Gastroesophageal sphincter (tissue), 4 donors: ENCODE measurements around the gene LARP1B. TPM values are rescaled to one million over a fixed set of nuclear protein-coding genes. Genes with fewer than 3 reads are reported as not detected.
"Not testable (repeated sequence)": the region's sequence is repeated elsewhere in the genome, so short reads cannot be mapped to it uniquely, and the experiment has no call there.

Experiments used
- ATAC-seq: fragments of 150-250 bp; one replicate; pipeline ENCODE4 v1.9.1; 2016; ENCODE audit warnings: mild to moderate bottlenecking, moderate library complexity
- H3K27ac ChIP-seq, 4 donors: fragments of 200-600 bp; sonication (generic) in 3 of 4; 1 replicate in 3 of 4; 2 replicates in 1 of 4; pipeline ENCODE4 v1.5.1; 2016 to 2019
- H3K27me3 ChIP-seq: fragments of 200-600 bp; sonication (generic); one replicate; pipeline ENCODE4 v1.5.1; 2019
- H3K36me3 ChIP-seq, 2 donors: fragments of 200-600 bp; sonication (generic); one replicate each; pipeline ENCODE4 v1.5.1; 2019; ENCODE audit warnings: control low read depth in 1 of 2
- H3K4me1 ChIP-seq, 3 donors: fragments of 200-600 bp; sonication (generic); 1 replicate in 2 of 3; 2 replicates in 1 of 3; pipeline ENCODE4 v1.5.1; 2016 to 2019; ENCODE audit warnings: control low read depth in 2 of 3
- H3K4me3 ChIP-seq, 2 donors: fragments of 200-600 bp; sonication (generic); one replicate each; pipeline ENCODE4 v1.5.1; 2019; ENCODE audit warnings: mild to moderate bottlenecking in 1 of 2, moderate library complexity in 1 of 2
- H3K9me3 ChIP-seq, 3 donors: fragments of 200-600 bp; sonication (generic); one replicate each; pipeline ENCODE4 v1.5.1; 2017 to 2019; ENCODE audit warnings: control low read depth in 2 of 3
- EP300 ChIP-seq: sonication (generic); formaldehyde crosslinking; IDR thresholded peaks from one replicate; pipeline ENCODE4 v1.6.1; 2017; ENCODE audit warnings: antibody characterized with exemption, mild to moderate bottlenecking
- POLR2A ChIP-seq, 2 donors: fragments of 450-650 bp; IDR thresholded peaks; one replicate each; pipeline ENCODE4 v1.6.1; 2017; ENCODE audit warnings: antibody characterized with exemption in 2 of 2, mild to moderate bottlenecking in 2 of 2, moderate library complexity in 1 of 2
- POLR2AphosphoS5 ChIP-seq: sonication (generic); formaldehyde crosslinking; IDR thresholded peaks from one replicate; pipeline ENCODE4 v1.6.1; 2017; ENCODE audit warnings: antibody characterized with exemption
- WGBS, 2 donors: methylation state at CpG; one replicate each; pipeline ENCODE4 v1.1.5; 2018; ENCODE audit warnings: low coverage in 1 of 2; 5-methylcytosine and 5-hydroxymethylcytosine counted together
- total RNA-seq, 4 donors: library from RNA; depleted of rRNA; stranded (reverse); fragments of >200 nt; gene quantifications; one replicate each; pipeline ENCODE4 v1.1.0, GENCODE V29; 2016
- TF ChIP-seq, protein P1 (sequence below), 4 experiments: fragments of 200-600 bp in 2 of 4; fragments of 450-650 bp in 2 of 4; sonication (generic) in 1 of 4; IDR thresholded peaks; one replicate each; pipeline ENCODE4 v1.5.1; 2017 to 2019; ENCODE audit warnings: antibody characterized with exemption in 4 of 4, mild to moderate bottlenecking in 2 of 4, moderate library complexity in 2 of 4

LARP1B gene
- total RNA-seq, 4 donors from 2014 or later, result 18.5 to 33.2 (median 26.4) TPM

DNA sequence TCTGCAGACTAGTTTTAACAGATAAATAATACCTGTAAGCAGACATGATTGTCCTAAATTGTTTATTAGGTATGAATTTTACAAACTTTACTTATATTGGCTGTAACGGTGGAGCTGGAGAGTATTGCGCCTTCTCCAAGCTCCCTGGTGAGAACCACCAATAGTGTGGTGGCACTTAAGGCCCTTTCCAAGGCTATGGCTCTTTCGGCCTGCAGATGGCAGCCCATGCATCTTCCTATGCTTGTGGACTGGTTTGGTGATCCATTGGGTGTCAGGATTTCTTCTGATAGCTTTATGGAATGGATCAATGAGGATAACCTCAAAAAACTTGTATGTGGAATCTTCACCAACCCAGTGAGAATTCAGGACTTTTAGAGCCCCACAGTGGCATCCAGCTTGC lies 7.8 kb downstream of the LARP1B start:
- no peak overlapping the region for H3K4me3 ChIP-seq
- H3K27me3 ChIP-seq, result no peaks in the 10 kb centered on the region
- no peak for TF ChIP-seq EP300
- TF ChIP-seq POLR2AphosphoS5, result no peak
- TF ChIP-seq POLR2A (IDR thresholded peaks at IDR 0.05), result no peak
- TF ChIP-seq, protein P1, sequence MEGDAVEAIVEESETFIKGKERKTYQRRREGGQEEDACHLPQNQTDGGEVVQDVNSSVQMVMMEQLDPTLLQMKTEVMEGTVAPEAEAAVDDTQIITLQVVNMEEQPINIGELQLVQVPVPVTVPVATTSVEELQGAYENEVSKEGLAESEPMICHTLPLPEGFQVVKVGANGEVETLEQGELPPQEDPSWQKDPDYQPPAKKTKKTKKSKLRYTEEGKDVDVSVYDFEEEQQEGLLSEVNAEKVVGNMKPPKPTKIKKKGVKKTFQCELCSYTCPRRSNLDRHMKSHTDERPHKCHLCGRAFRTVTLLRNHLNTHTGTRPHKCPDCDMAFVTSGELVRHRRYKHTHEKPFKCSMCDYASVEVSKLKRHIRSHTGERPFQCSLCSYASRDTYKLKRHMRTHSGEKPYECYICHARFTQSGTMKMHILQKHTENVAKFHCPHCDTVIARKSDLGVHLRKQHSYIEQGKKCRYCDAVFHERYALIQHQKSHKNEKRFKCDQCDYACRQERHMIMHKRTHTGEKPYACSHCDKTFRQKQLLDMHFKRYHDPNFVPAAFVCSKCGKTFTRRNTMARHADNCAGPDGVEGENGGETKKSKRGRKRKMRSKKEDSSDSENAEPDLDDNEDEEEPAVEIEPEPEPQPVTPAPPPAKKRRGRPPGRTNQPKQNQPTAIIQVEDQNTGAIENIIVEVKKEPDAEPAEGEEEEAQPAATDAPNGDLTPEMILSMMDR (IDR thresholded peaks at IDR 0.05), result no peak
- no peak overlapping the region for H3K27ac ChIP-seq
- H3K4me1 ChIP-seq, result peaks cover 0 to 9% (median 0%) of the 10 kb centered on the region in 3 donors
- WGBS, 2 donors, result 50% methylated on average over 1 of the region's 3 CpGs; no CpG with 5 or more reads in 1 of the 2 donors
- no peaks in the 10 kb centered on the region for H3K9me3 ChIP-seq
- no peaks in the 10 kb centered on the region for H3K36me3 ChIP-seq
- no peak for ATAC-seq

DNA sequence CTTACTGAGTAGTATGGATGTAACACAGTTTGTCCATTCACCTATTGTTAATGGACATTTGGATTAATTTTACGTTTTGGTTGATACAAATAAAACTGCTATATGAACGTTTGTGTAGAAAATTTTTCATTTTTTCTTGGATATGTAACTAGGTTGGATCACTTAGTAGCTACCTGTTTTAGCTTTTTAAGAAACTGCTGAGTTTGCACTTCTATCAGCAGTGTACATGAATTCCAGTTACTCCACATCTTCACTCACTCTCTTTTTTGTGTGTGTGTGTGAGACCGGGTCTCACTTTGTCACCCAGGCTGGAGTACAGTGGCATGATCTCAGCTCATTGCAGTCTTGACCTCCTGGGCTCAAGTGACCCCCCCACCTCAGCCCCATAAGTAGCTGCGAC lies 15.4 kb downstream of the LARP1B start:
- Histone ChIP-seq H3K27ac (no peak overlapping the region), H3K36me3 (peaks cover 0 to 60% of the 10 kb centered on the region in 2 donors), H3K4me1 (no peaks in the 10 kb centered on the region), H3K4me3 (no peak overlapping the region), H3K9me3 (no peaks in the 10 kb centered on the region), H3K27me3 (no peaks in the 10 kb centered on the region)
- no peak for ATAC-seq
- 73 to 87% methylated on average over 4 of the region's 4 CpGs for WGBS, 2 donors
- TF ChIP-seq EP300 (no peak), POLR2A (IDR thresholded peaks at IDR 0.05) (no peak), POLR2AphosphoS5 (no peak)
- TF ChIP-seq, protein P1 (IDR thresholded peaks at IDR 0.05), result no peak

DNA sequence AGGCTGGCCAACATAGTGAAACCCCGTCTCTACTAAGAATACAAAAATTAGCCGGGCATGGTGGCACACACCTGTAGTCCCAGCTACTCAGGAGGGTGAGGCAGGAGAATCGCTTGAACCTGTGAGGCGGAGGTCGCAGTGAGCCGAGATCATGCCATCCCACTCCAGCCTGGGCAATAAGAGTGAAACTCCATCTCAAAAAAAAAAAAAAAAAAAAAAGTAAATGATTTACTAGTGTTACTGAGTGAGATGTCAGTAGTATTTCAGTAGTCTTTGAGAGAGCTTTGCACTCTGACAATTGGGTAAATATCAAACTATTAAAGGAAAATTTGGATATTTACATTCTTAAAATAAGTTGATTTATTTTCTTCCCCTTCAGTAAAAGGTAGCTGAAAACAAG lies 34.2 kb downstream of the LARP1B start:
- H3K36me3 ChIP-seq, result peaks cover 0 to 70% of the 10 kb centered on the region in 2 donors
- 93 to 98% methylated on average over 6 of the region's 6 CpGs for WGBS, 2 donors
- not testable (repeated sequence) for H3K4me1 ChIP-seq, ATAC-seq, H3K27ac ChIP-seq, H3K27me3 ChIP-seq, H3K9me3 ChIP-seq, H3K4me3 ChIP-seq

DNA sequence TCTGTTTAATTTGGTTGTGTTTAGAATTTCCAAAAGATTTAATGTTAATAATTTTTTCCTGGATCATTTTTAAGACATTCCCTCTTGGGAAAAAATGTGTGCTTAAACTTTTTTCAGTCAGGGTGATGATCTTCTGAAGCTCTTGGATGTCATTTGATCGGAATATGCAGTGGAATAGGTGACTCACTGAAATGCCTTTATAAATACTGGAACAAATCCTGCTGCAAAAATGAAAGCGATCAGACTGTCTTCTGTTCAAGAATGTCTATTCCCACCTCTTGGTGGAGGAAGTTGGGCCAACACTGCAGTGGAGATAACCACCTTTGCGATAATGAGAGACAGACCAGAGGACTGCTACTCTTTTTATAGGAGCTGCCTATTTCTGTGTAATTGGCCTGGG lies 46.7 kb downstream of the LARP1B start:
- no peaks in the 10 kb centered on the region for H3K27me3 ChIP-seq
- WGBS, 2 donors, result 74 to 80% methylated on average over 2 to 3 of the region's 3 CpGs
- ATAC-seq, result no peak
- no peak overlapping the region for H3K4me3 ChIP-seq
- H3K9me3 ChIP-seq, result no peaks in the 10 kb centered on the region
- H3K36me3 ChIP-seq, result peaks cover 3 to 52% of the 10 kb centered on the region in 2 donors
- no peak for TF ChIP-seq EP300
- no peak for TF ChIP-seq POLR2A (IDR thresholded peaks at IDR 0.05)
- TF ChIP-seq, protein P1 (IDR thresholded peaks at IDR 0.05), result no peak
- no peak for TF ChIP-seq POLR2AphosphoS5
- no peak overlapping the region for H3K27ac ChIP-seq
- no peaks in the 10 kb centered on the region for H3K4me1 ChIP-seq

DNA sequence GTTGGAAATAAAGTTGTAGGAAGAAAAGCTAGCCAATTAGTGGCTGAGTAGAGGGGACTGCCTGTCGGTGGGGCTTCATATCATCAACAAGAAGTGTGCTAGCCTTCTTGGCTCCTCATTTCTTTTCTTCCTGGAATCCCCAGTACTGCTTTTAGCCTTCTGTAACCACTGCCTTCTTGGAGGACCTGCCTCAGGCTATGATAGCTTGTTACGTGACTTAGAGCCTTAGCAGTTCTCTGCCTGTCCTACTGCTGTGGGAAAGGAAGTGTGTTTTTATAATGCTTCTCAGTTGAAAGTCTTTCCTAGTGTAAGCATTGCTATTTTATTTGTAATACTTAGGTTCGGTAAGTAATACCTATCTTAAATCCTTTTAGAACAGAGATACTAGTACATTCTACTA lies 61.9 kb downstream of the LARP1B start:
- no peaks in the 10 kb centered on the region for H3K4me1 ChIP-seq
- H3K36me3 ChIP-seq, result peaks cover 0 to 26% of the 10 kb centered on the region in 2 donors
- H3K9me3 ChIP-seq, result no peaks in the 10 kb centered on the region
- 97 to 100% methylated on average over 3 of the region's 3 CpGs for WGBS, 2 donors
- no peak overlapping the region for H3K27ac ChIP-seq
- no peak overlapping the region for H3K4me3 ChIP-seq
- ATAC-seq, result no peak
- H3K27me3 ChIP-seq, result no peaks in the 10 kb centered on the region
- no peak for TF ChIP-seq EP300
- no peak for TF ChIP-seq POLR2AphosphoS5
- TF ChIP-seq POLR2A (IDR thresholded peaks at IDR 0.05), result no peak
- TF ChIP-seq, protein P1 (IDR thresholded peaks at IDR 0.05), result no peak
